SU-DHL-6 (cell line): ENCODE data around the gene PAX5.

Experiments
- EZH2phosphoT487 ChIP-seq: fragments of 200-600 bp; sonication (generic), shearing (Covaris generic); conservative IDR thresholded peaks from 2 replicates; pipeline ENCODE4 v1.6.1; 2018; ENCODE audit warnings: mild to moderate bottlenecking, antibody characterized with exemption, low read length, moderate library complexity, mixed read lengths
- TF ChIP-seq, protein P1 (sequence below): fragments of 200-600 bp; sonication (generic); IDR thresholded peaks from one replicate; pipeline ENCODE4 v1.5.1; 2017; ENCODE audit warnings: antibody characterized with exemption, mild to moderate bottlenecking, low read length, moderate library complexity; ENCODE audit not compliant: insufficient read depth, poor library complexity, severe bottlenecking

DNA sequence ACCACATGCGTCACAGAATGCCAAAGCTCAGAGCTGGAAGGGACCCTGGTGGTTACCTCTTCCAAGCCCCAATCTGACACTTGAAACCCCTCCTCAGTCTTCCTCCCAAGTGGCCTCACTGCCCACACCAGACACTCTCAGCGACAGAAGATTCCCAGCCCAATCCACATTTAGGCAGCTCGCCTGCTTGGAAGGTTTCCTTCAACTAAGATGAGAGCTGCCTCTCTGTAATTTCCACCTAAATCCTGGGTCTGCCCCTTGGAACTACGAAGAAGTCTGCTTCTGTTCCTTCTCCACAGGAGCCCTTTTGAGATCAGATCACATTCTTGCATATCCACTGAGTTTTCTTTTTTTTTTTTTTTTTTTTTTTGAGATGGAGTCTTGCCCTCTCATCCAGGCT lies 83.7 kb downstream of the PAX5 start:
- TF ChIP-seq, protein P1, sequence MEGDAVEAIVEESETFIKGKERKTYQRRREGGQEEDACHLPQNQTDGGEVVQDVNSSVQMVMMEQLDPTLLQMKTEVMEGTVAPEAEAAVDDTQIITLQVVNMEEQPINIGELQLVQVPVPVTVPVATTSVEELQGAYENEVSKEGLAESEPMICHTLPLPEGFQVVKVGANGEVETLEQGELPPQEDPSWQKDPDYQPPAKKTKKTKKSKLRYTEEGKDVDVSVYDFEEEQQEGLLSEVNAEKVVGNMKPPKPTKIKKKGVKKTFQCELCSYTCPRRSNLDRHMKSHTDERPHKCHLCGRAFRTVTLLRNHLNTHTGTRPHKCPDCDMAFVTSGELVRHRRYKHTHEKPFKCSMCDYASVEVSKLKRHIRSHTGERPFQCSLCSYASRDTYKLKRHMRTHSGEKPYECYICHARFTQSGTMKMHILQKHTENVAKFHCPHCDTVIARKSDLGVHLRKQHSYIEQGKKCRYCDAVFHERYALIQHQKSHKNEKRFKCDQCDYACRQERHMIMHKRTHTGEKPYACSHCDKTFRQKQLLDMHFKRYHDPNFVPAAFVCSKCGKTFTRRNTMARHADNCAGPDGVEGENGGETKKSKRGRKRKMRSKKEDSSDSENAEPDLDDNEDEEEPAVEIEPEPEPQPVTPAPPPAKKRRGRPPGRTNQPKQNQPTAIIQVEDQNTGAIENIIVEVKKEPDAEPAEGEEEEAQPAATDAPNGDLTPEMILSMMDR, result no peak
- TF ChIP-seq EZH2phosphoT487, result no peak
